ENCODE data around the gene RAD51AP2.

DNA sequence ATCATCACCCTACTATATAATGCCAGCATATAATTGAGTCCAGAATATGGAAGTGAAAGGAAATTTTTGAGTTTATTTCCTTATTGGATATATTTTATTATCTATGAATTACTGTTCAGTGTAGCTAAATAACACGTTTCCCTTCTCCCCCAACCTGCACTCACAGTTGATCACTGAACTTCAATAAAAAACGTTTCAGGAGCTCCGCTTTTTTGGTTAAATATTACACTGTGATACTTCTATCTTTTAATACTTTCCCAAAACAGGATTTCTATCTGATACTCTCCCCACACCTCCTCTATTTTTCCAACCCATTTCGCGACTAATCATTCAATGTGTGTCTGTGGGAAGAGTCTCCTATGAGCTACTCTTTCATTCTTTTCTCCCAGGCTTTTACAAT is 29.5 kb upstream of the RAD51AP2 start:
- no peak for TF ChIP-seq CTCF (conservative IDR thresholded peaks at IDR 0.05; ENCODE audit: low read length)
- no peak for TF ChIP-seq EZH2phosphoT487 (IDR thresholded peaks at IDR 0.05; ENCODE audit: borderline replicate concordance)
